Activated CD4-positive, alpha-beta T cell treated with anti-CD3 and anti-CD28 coated beads for 36 hours (primary cell): ENCODE measurements around the gene ARMCX4. TPM values are rescaled to one million over a fixed set of nuclear protein-coding genes. Genes with fewer than 3 reads are reported as not detected.
"Not testable (repeated sequence)": the region's sequence is repeated elsewhere in the genome, so short reads cannot be mapped to it uniquely, and the experiment has no call there.

Experiments used
- ATAC-seq: fragments of 200-7000 bp; cut with Tn5 transposase; one replicate; pipeline ENCODE4 v1.10.0; 2021; ENCODE audit warnings: mild to moderate bottlenecking, moderate library complexity
- CTCF ChIA-PET: fragments of 350-600 bp; sonication (Branson Sonifier 250); formaldehyde crosslinking; loops from one replicate; lab custom pipeline; 2021; ENCODE audit warnings: antibody characterized with exemption; lab: Charles Lee
- POLR2A ChIA-PET: fragments of 350-600 bp; sonication (Branson Sonifier 250); formaldehyde crosslinking; loops from one replicate; lab custom pipeline; 2021; ENCODE audit warnings: antibody characterized with exemption, inconsistent platforms; lab: Charles Lee
- DNase-seq: peaks from one replicate; pipeline ENCODE4 v3.0.0-alpha.2; 2020
- H3K27ac Mint-ChIP-seq: one replicate; pipeline ENCODE4 v1.8.0; 2021; ENCODE audit warnings: mixed read lengths
- H3K27me3 Mint-ChIP-seq: one replicate; pipeline ENCODE4 v1.8.0; 2021; ENCODE audit warnings: mixed read lengths
- H3K36me3 Mint-ChIP-seq: one replicate; pipeline ENCODE4 v1.8.0; 2021; ENCODE audit warnings: low read depth, mixed read lengths
- H3K4me1 Mint-ChIP-seq: one replicate; pipeline ENCODE4 v1.8.0; 2021; ENCODE audit warnings: mixed read lengths
- H3K4me3 Mint-ChIP-seq: one replicate; pipeline ENCODE4 v1.8.0; 2021; ENCODE audit warnings: mild to moderate bottlenecking, moderate library complexity, mixed read lengths
- H3K9me3 Mint-ChIP-seq: one replicate; pipeline ENCODE4 v1.8.0; 2021; ENCODE audit warnings: low read depth, mixed read lengths
- intact Hi-C, 2 experiments: fragments of 100-400 bp; cut with DNase I in 1 of 2; cut with micrococcal nuclease in 1 of 2; formaldehyde crosslinking; loops; one replicate each; pipeline versions ENCODE4 v1.14.2 to v1.15.1; 2022 to 2024; cut with DNase I, micrococcal nuclease
- total RNA-seq, 2 experiments: library from RNA; stranded (reverse); gene quantifications; one replicate each; pipeline ENCODE4 v1.2.3, GENCODE V29; 2021

The ARMCX4 gene
- total RNA-seq, 2 experiments from 2014 or later, result 5.6 to 6.0 TPM

DNA sequence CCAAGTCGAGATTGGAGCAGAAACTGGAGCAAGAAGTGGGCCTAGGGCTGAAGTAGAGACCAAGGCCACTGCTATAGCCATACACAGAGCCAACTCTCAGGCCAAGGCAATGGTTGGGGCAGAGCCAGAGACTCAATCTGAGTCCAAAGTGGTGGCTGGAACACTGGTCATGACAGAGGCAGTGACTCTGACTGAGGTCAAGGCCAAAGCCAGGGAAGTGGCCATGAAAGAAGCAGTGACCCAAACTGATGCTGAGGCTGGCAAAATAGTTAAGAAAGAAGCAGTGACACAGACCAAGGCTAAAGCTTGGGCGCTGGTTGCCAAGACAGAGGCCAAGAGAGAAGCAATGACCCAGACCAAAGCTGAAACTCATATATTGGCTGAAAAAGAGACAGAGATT, 3.5 kb downstream of the ARMCX4 start:
- ATAC-seq (no peak), DNase-seq (no peak)
- no peaks in the 10 kb centered on the region for H3K36me3 Mint-ChIP-seq
- intact Hi-C loops, result loop anchor here in 1 of 2 experiments (5.0 kb wide), 1 partner anchor 71 kb away; no protein-coding TSS in a partner anchor
- H3K9me3 Mint-ChIP-seq, result no peaks in the 10 kb centered on the region
- no peak overlapping the region for H3K27ac Mint-ChIP-seq
- ChIA-PET CTCF (no interaction called here), POLR2A (no interaction called here)
- H3K4me1 Mint-ChIP-seq, result peaks cover 7% of the 10 kb centered on the region
- H3K27me3 Mint-ChIP-seq, result no peaks in the 10 kb centered on the region
- H3K4me3 Mint-ChIP-seq, result no peak overlapping the region

DNA sequence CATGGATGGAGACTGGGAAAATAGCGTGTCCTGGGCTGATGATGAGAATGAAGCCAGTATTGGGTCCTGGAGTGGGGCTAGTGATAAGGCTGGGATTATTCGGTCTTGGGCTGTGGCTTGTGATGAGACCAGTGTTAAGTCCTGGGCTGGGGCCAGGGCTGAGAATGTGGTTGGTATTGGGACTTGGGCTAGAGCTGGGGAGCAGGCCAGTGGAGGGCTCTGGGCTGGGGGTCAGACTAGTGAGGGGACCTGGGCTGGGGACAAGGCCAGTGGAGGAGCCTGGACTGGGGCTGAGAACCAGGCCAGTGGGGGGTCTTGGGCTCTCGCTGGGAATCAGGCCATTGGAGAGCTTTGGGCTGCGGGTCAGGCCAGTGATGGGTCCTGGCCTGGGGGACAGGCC, 6.7 kb downstream of the ARMCX4 start:
- CTCF ChIA-PET, result no interaction called here
- no peak for ATAC-seq

DNA sequence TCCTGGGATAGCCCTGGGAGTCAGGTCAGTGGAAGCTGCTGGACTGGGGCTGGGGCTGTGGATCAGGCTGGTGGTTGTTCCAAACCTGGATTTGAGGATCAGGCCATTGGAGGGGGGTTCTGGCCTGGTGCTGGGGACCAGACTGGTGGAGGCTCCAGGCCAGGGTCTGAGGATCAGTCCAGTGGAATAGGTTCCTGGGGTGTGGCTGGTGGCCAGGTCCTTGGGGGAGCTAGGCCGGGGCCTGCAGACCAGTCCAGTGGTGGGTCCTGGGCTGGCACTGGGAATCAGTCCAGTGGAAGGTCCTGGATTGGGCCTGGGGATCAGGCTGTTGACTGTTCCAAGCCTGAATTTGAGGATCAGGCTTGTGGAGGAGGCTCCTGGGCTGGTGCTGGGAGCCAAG, 8.0 kb downstream of the ARMCX4 start:
- ChIA-PET CTCF (interaction anchor here (0.6 kb wide), 1 partner anchor 9 kb away, joined by 3 read pairs; no protein-coding TSS in a partner anchor), POLR2A (no interaction called here)
- no peak overlapping the region for H3K4me3 Mint-ChIP-seq
- no peaks in the 10 kb centered on the region for H3K9me3 Mint-ChIP-seq
- intact Hi-C loops, result no loop called here
- no peaks in the 10 kb centered on the region for H3K36me3 Mint-ChIP-seq
- H3K27me3 Mint-ChIP-seq, result no peaks in the 10 kb centered on the region
- no peak overlapping the region for H3K27ac Mint-ChIP-seq
- DNase-seq (no peak), ATAC-seq (no peak)
- H3K4me1 Mint-ChIP-seq, result no peaks in the 10 kb centered on the region

More for the DNA sequence above, 6.7 kb downstream of the ARMCX4 start:
- intact Hi-C loops, result no loop called here
- no peak overlapping the region for H3K27ac Mint-ChIP-seq
- DNase-seq, result no peak
- no peaks in the 10 kb centered on the region for H3K27me3 Mint-ChIP-seq
- no peaks in the 10 kb centered on the region for H3K9me3 Mint-ChIP-seq
- no peaks in the 10 kb centered on the region for H3K4me1 Mint-ChIP-seq
- H3K4me3 Mint-ChIP-seq, result no peak overlapping the region
- POLR2A ChIA-PET, result no interaction called here
- no peaks in the 10 kb centered on the region for H3K36me3 Mint-ChIP-seq

DNA sequence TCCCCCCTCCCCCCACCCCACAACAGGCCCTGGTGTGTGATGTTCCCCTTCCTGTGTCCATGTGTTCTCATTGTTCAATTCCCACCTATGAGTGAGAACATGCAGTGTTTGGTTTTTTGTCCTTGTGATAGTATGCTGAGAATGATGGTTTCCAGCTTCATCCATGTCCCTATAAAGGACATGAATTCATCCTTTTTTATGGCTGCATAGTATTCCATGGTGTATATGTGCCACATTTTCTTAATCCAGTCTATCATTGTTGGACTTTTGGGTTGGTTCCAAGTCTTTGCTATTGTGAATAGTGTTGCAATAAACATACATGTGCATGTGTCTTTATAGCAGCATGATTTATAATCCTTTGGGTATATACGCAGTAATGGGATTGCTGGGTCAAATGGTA, 17.7 kb downstream of the ARMCX4 start:
- H3K36me3 Mint-ChIP-seq, H3K27me3 Mint-ChIP-seq, POLR2A ChIA-PET, DNase-seq, H3K27ac Mint-ChIP-seq, H3K4me1 Mint-ChIP-seq, CTCF ChIA-PET, intact Hi-C loops, H3K9me3 Mint-ChIP-seq, H3K4me3 Mint-ChIP-seq, ATAC-seq: not testable (repeated sequence)

DNA sequence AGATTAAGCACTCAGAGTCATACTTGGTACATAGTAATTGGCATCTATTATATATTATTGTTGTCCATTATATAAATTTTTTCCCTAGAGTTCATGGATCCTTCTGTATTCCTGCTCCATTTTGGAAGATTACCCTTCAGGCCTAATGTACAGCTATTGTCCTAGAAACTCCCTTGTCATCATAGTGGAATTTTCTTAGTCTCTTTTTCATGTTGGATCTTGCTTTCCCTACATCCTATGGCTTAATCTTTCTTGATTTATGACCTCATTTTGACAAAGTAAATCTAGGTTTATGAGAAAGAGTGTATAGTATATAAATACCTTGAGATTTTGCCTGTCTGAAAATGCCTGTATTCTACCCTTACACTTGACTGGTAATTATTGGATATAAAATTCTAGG, 22.1 kb downstream of the ARMCX4 start:
- no peaks in the 10 kb centered on the region for H3K9me3 Mint-ChIP-seq
- no peak for ATAC-seq
- H3K27me3 Mint-ChIP-seq, result no peaks in the 10 kb centered on the region
- intact Hi-C loops, result no loop called here
- DNase-seq, result no peak
- ChIA-PET CTCF (no interaction called here), POLR2A (no interaction called here)
- no peaks in the 10 kb centered on the region for H3K4me1 Mint-ChIP-seq
- H3K4me3 Mint-ChIP-seq, result no peak overlapping the region
- peaks cover 1% of the 10 kb centered on the region for H3K36me3 Mint-ChIP-seq
- H3K27ac Mint-ChIP-seq, result no peak overlapping the region

DNA sequence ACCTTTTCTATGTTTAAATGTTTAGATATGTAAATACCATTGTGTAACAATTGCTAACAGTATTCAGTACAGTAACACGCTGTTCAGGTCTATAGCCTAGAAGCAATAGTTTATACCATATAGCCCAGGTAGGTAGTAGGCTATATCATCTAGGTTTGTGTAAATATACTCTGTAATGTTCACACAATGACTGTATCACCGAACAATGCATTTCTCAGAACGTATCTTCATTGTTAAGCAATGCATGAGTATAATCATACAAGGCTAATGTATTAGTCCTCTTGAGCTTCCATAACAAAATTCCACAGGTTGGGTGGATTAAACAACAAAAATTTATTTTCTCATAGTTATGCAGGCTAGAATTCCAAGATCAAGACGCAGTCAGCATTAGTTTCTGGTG, 22.7 kb downstream of the ARMCX4 start:
- no peak for ATAC-seq
- no peaks in the 10 kb centered on the region for H3K9me3 Mint-ChIP-seq
- intact Hi-C loops, result no loop called here
- H3K27me3 Mint-ChIP-seq, result no peaks in the 10 kb centered on the region
- H3K36me3 Mint-ChIP-seq, result peaks cover 1% of the 10 kb centered on the region
- DNase-seq, result no peak
- ChIA-PET CTCF (no interaction called here), POLR2A (no interaction called here)
- H3K4me3 Mint-ChIP-seq, result no peak overlapping the region
- no peaks in the 10 kb centered on the region for H3K4me1 Mint-ChIP-seq
- no peak overlapping the region for H3K27ac Mint-ChIP-seq

DNA sequence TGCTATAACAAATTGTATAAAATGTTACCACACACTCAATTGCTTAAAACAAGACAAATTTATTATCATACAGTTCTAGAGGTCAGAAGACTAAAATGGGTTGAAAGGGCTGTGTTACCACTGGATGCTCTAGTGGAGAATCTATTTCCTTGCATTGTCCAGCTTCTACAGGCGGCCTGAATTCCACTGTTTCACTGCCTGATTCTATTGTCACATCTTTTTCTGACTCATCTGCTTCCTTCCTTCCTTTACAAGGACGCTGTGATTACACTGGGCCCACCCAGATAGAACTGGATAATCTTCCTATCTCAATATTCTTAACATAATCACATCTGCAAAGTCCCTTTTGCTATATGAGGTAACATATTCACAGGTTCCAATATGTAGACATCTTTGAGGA, 45.7 kb downstream of the ARMCX4 start:
- H3K27ac Mint-ChIP-seq, result no peak overlapping the region
- ATAC-seq (no peak), DNase-seq (no peak)
- ChIA-PET CTCF (no interaction called here), POLR2A (no interaction called here)
- intact Hi-C loops, result no loop called here
- no peaks in the 10 kb centered on the region for H3K4me1 Mint-ChIP-seq
- H3K4me3 Mint-ChIP-seq, result no peak overlapping the region
- H3K9me3 Mint-ChIP-seq, result peaks cover 3% of the 10 kb centered on the region
- H3K27me3 Mint-ChIP-seq, result no peaks in the 10 kb centered on the region
- H3K36me3 Mint-ChIP-seq, result no peaks in the 10 kb centered on the region

Other genes starting within 250 kb of the ARMCX4 start
- gene TAF7L, start 194.1 kb upstream of the ARMCX4 start, total RNA-seq, result not detected
- 10 to 100 TPM; 12.8 to 23.8 TPM for gene TIMM8A, start 136.7 kb upstream of the ARMCX4 start, total RNA-seq
- not detected for gene BTK, start 99.3 kb upstream of the ARMCX4 start, total RNA-seq
- gene RPL36A, start 94.4 kb upstream of the ARMCX4 start, total RNA-seq, result 100 to 1,000 TPM; 340 to 709 TPM
- 10 to 100 TPM; 32.6 to 42.2 TPM for gene GLA, start 77.5 kb upstream of the ARMCX4 start, total RNA-seq
- 10 to 100 TPM; 18.6 to 26.9 TPM for gene HNRNPH2, start 77.2 kb upstream of the ARMCX4 start, total RNA-seq
- gene ARMCX1, start 65.1 kb downstream of the ARMCX4 start, total RNA-seq, result 1 to 10 TPM; 1.9 to 2.6 TPM
- 10 to 100 TPM; 40.2 to 56.0 TPM for gene ARMCX6, start 132.5 kb downstream of the ARMCX4 start, total RNA-seq
- gene ARMCX3, start 137.7 kb downstream of the ARMCX4 start, total RNA-seq, result 10 to 100 TPM; 21.5 to 37.3 TPM
- 10 to 100 TPM; 11.0 to 13.6 TPM for gene ARMCX2, start 174.4 kb downstream of the ARMCX4 start, total RNA-seq